HepG2 (cell line): Measurements from ENCODE around the gene VWC2L. TPM values are rescaled to one million over a fixed set of nuclear protein-coding genes. Genes with fewer than 3 reads are reported as not detected.

Source experiments
- ATAC-seq: fragments of 200-7000 bp; cut with Tn5 transposase; 3 replicates; pipeline ENCODE4 v1.9.1; 2020; ENCODE audit warnings: mild to moderate bottlenecking, moderate library complexity
- BruUV-seq: library from RNA; stranded (reverse); fragments of 400-500 nt; replicated peaks from 2 replicates; lab custom pipeline; 2021; lab: Mats Ljungman, UMichigan
- CTCF ChIA-PET: fragments of 300-600 bp; formaldehyde crosslinking; extraction: SDS; loops from one replicate; lab custom pipeline; 2021; ENCODE audit warnings: low total read pairs, inconsistent platforms, low intra/inter-chr PET ratio; lab: Yijun Ruan, JAX
- POLR2A ChIA-PET: fragments of 350-600 bp; sonication (Branson Sonifier 250); formaldehyde crosslinking; loops from one replicate; lab custom pipeline; 2020; ENCODE audit warnings: antibody characterized with exemption, inconsistent platforms; lab: Yijun Ruan, JAX
- DNase-seq: peaks from one replicate; pipeline ENCODE4 v3.0.0-alpha.2; 2015; ENCODE audit warnings: low spot score
- FAIRE-seq: peaks from 3 replicates; lab custom pipeline; 2011; peaks lifted over from hg19 to GRCh38; lab: Jason Lieb, UNC
- H2AFZ ChIP-seq: one replicate; pipeline ENCODE4 v1.6.1; 2011; ENCODE audit warnings: low read length, inconsistent platforms
- H3K27ac ChIP-seq: fragments of 300-600 bp; 3 replicates; pipeline ENCODE4 v1.8.0; 2011; ENCODE audit warnings: mixed run types, mild to moderate bottlenecking, mixed read lengths, low read length, inconsistent platforms; ENCODE audit not compliant: insufficient read depth; ENCODE audit errors: extremely low read length
- H3K27me3 ChIP-seq, 2 experiments: fragments of 200-600 bp in 1 of 2; 2 replicates in 1 of 2; 3 replicates in 1 of 2; pipeline versions ENCODE4 v1.6.0 to v1.8.0; 2011; ENCODE audit warnings: low read length in 2 of 2, mild to moderate bottlenecking in 2 of 2, moderate library complexity in 2 of 2, inconsistent platforms in 1 of 2; ENCODE audit not compliant: insufficient read depth in 2 of 2, control insufficient read depth in 1 of 2
- H3K36me3 ChIP-seq, 2 experiments: fragments of 200-600 bp in 1 of 2; replicated peaks in 1 of 2; 2 replicates in 1 of 2; 3 replicates in 1 of 2; pipeline versions ENCODE4 v1.5.1 to v1.8.0; 2011; ENCODE audit warnings: low read length in 2 of 2, inconsistent platforms in 1 of 2; ENCODE audit not compliant: insufficient read depth in 2 of 2, control insufficient read depth in 1 of 2
- H3K4me1 ChIP-seq: 2 replicates; pipeline ENCODE4 v1.5.1; 2012; ENCODE audit warnings: low read length, inconsistent platforms; ENCODE audit not compliant: insufficient read depth
- H3K4me2 ChIP-seq: 2 replicates; pipeline ENCODE4 v1.6.0; 2011; ENCODE audit warnings: low read depth, low read length, inconsistent platforms
- H3K4me3 ChIP-seq, 3 experiments: fragments of 200-600 bp in 1 of 3; sonication (generic), shearing (Covaris generic) in 1 of 3; replicated peaks in 1 of 3; 2 replicates each; pipeline ENCODE4 v1.5.1; 2011 to 2016; ENCODE audit warnings: low read length in 3 of 3, inconsistent platforms in 2 of 3, low read depth in 2 of 3, mild to moderate bottlenecking in 2 of 3, control low read depth in 1 of 3, mixed read lengths in 1 of 3; ENCODE audit not compliant: insufficient read depth in 1 of 3
- H3K79me2 ChIP-seq: one replicate; pipeline ENCODE4 v1.6.1; 2011; ENCODE audit warnings: low read length, inconsistent platforms; ENCODE audit not compliant: insufficient read depth
- H3K9ac ChIP-seq: 2 replicates; pipeline ENCODE4 v1.6.0; 2011; ENCODE audit warnings: mild to moderate bottlenecking, low read depth, low read length, inconsistent platforms; ENCODE audit not compliant: insufficient read depth
- H3K9me3 ChIP-seq: 2 replicates; pipeline ENCODE4 v1.5.1; 2012; ENCODE audit warnings: mild to moderate bottlenecking, low read length
- H4K20me1 ChIP-seq: 2 replicates; pipeline ENCODE4 v1.6.0; 2011; ENCODE audit warnings: inconsistent platforms, mild to moderate bottlenecking, low read length, moderate library complexity; ENCODE audit not compliant: insufficient read depth
- GATA4 ChIP-seq: sonication (generic); IDR thresholded peaks from 2 replicates; pipeline ENCODE4 v1.6.1; 2016; ENCODE audit warnings: antibody characterized with exemption, low read depth, borderline replicate concordance
- HNF4G ChIP-seq, 2 experiments: sonication (generic) in 1 of 2; formaldehyde crosslinking in 1 of 2; IDR thresholded peaks; 2 replicates each; pipeline versions ENCODE4 v1.4.0 to v1.6.1; 2011 to 2020; ENCODE audit warnings: borderline replicate concordance in 2 of 2, low read depth in 2 of 2, mild to moderate bottlenecking in 2 of 2, low read length in 1 of 2, missing genetic modification reagents in 1 of 2, moderate library complexity in 1 of 2
- IKZF4 ChIP-seq: sonication (generic); formaldehyde crosslinking; IDR thresholded peaks from 2 replicates; pipeline ENCODE4 v1.5.1; 2020; ENCODE audit warnings: borderline replicate concordance, mild to moderate bottlenecking, low read depth, missing genetic modification reagents; ENCODE audit errors: not compliant biosample characterization
- KDM5B ChIP-seq: sonication (generic); formaldehyde crosslinking; IDR thresholded peaks from 2 replicates; pipeline ENCODE4 v1.4.0; 2020; ENCODE audit warnings: missing genetic modification reagents, mild to moderate bottlenecking, borderline replicate concordance
- NFIC ChIP-seq: IDR thresholded peaks from 2 replicates; pipeline ENCODE4 v1.6.1; 2012; ENCODE audit warnings: mild to moderate bottlenecking, low read length, inconsistent platforms
- NFRKB ChIP-seq: fragments of 450-650 bp; IDR thresholded peaks from 2 replicates; pipeline ENCODE4 v1.6.1; 2017
- PAX8 ChIP-seq: sonication (generic); formaldehyde crosslinking; IDR thresholded peaks from 2 replicates; pipeline ENCODE4 v1.8.0; 2022; ENCODE audit warnings: mild to moderate bottlenecking, missing genetic modification reagents, borderline replicate concordance
- RCOR2 ChIP-seq: IDR thresholded peaks from 2 replicates; pipeline ENCODE4 v1.6.1; 2016; ENCODE audit warnings: missing biosample characterization, missing genetic modification reagents
- SIN3B ChIP-seq: fragments of 150-350 bp; IDR thresholded peaks from 2 replicates; pipeline ENCODE4 v1.6.1; 2014; ENCODE audit warnings: low read length
- SOX6 ChIP-seq, 2 experiments: fragments of 450-650 bp in 1 of 2; sonication (generic) in 1 of 2; formaldehyde crosslinking in 1 of 2; IDR thresholded peaks; 2 replicates each; pipeline versions ENCODE4 v1.4.0 to v1.6.1; 2017 to 2020; ENCODE audit warnings: antibody characterized with exemption in 1 of 2, mild to moderate bottlenecking in 1 of 2, missing genetic modification reagents in 1 of 2
- ZNF607 ChIP-seq: sonication (generic); formaldehyde crosslinking; IDR thresholded peaks from 2 replicates; pipeline ENCODE4 v1.5.1; 2020; ENCODE audit warnings: missing genetic modification reagents, mild to moderate bottlenecking, borderline replicate concordance
- ZNF674 ChIP-seq: sonication (generic); formaldehyde crosslinking; IDR thresholded peaks from 2 replicates; pipeline ENCODE4 v1.5.0; 2020; ENCODE audit warnings: low read depth, mild to moderate bottlenecking, missing genetic modification reagents
- ZNF678 ChIP-seq: sonication (generic); formaldehyde crosslinking; IDR thresholded peaks from 2 replicates; pipeline ENCODE4 v1.4.0; 2020; ENCODE audit warnings: mild to moderate bottlenecking, missing genetic modification reagents
- ZNF720 ChIP-seq: sonication (generic); formaldehyde crosslinking; IDR thresholded peaks from 2 replicates; pipeline ENCODE4 v1.4.0; 2020; ENCODE audit warnings: missing genetic modification reagents
- ZNF83 ChIP-seq: sonication (generic); formaldehyde crosslinking; IDR thresholded peaks from 2 replicates; pipeline ENCODE4 v1.4.0; 2020; ENCODE audit warnings: missing genetic modification reagents, mild to moderate bottlenecking, borderline replicate concordance
- WGBS: methylation state at CpG from one replicate; pipeline ENCODE4 v1.1.6; 2017; ENCODE audit warnings: low lambda C conversion rate; 5-methylcytosine and 5-hydroxymethylcytosine counted together
- in situ Hi-C: cut with HindIII; loops from 2 replicates; pipeline ENCODE4 v1.10.0; 2017; ENCODE audit warnings: low pct_unique_long_range_greater_than_20kb; ENCODE audit not compliant: extremely low pct_ligation_motif_present
- intact Hi-C: fragments of 100-400 bp; cut with micrococcal nuclease; formaldehyde crosslinking; loops from one replicate; pipeline ENCODE4 v1.10.0; 2022; ENCODE audit not compliant: unreplicated experiment
- polyA plus RNA-seq, 8 experiments: library from polyadenylated mRNA; depleted of rRNA in 3 of 8; stranded (reverse) in 7 of 8; unstranded in 1 of 8; fragments of >200 nt; fragmentation: Illumina TruSeq in 4 of 8; extraction: Trizol in 4 of 8; gene quantifications; 2 replicates each; pipeline versions ENCODE4 v1.2.1 to v1.2.3, GENCODE V29; 2011 to 2016; ENCODE audit warnings: low read depth in 4 of 8, missing spikeins in 1 of 8, mixed read lengths in 1 of 8; ENCODE audit not compliant: insufficient read depth in 1 of 8
- total RNA-seq, 5 experiments: library from RNA; depleted of rRNA; stranded (reverse); fragments of >200 nt; fragmentation: Illumina TruSeq; extraction: Trizol; gene quantifications; 2 replicates each; pipeline ENCODE4 v1.2.3, GENCODE V29; 2016; ENCODE audit warnings: low read depth in 1 of 5
- TF ChIP-seq, protein P1 (sequence below): sonication (generic); formaldehyde crosslinking; conservative IDR thresholded peaks from 2 replicates; pipeline ENCODE4 v1.4.0; 2020; ENCODE audit warnings: missing genetic modification reagents
- TF ChIP-seq, protein P2 (sequence below): sonication (generic); formaldehyde crosslinking; IDR thresholded peaks from 2 replicates; pipeline ENCODE4 v1.5.1; 2020; ENCODE audit warnings: mild to moderate bottlenecking, missing genetic modification reagents
- TF ChIP-seq, protein P3 (sequence below): sonication (generic); formaldehyde crosslinking; IDR thresholded peaks from 2 replicates; pipeline ENCODE4 v1.8.1; 2023; ENCODE audit warnings: mild to moderate bottlenecking, missing genetic modification reagents, borderline replicate concordance
- TF ChIP-seq, protein P4 (sequence below): sonication (generic); formaldehyde crosslinking; IDR thresholded peaks from 2 replicates; pipeline ENCODE4 v1.4.0; 2020; ENCODE audit warnings: mild to moderate bottlenecking, low read depth, missing genetic modification reagents

The VWC2L gene
- total and polyA plus RNA-seq, 2 of the 13 experiments (the other 11 are each of a cell fraction or from before 2014, with no cell fraction given): not detected

- DNase-seq: no peak
- 0% methylated on average over 1 of the region's 1 CpG for WGBS
- H3K9me3 ChIP-seq: no peaks in the 10 kb centered on the region
- POLR2A ChIA-PET: no interaction called here
- H3K4me1 ChIP-seq: no peaks in the 10 kb centered on the region
- no TSS peak for BruUV-seq
- in situ Hi-C loops: no loop called here
- no peaks in the 10 kb centered on the region for H3K27me3 ChIP-seq
- no peak overlapping the region for H3K27ac ChIP-seq
- TF ChIP-seq IKZF4 (no peak), NFIC (no peak), KDM5B (CRISPR knock-in tag) (no peak), NFRKB (no peak), RCOR2 (CRISPR knock-in tag) (no peak), HNF4G (IDR thresholded peaks at IDR 0.05; ENCODE audit: borderline replicate concordance, low read depth, low read length) (no peak), HNF4G (CRISPR knock-in tag; IDR thresholded peaks at IDR 0.05; ENCODE audit: borderline replicate concordance, low read depth) (no peak), ZNF674 (CRISPR knock-in tag) (no peak), ZNF607 (no peak), ZNF678 (CRISPR knock-in tag) (no peak), SIN3B (no peak), SOX6 (IDR thresholded peaks at IDR 0.05) (no peak), SOX6 (CRISPR knock-in tag; IDR thresholded peaks at IDR 0.05) (no peak), GATA4 (no peak), ZNF720 (CRISPR knock-in tag) (no peak), PAX8 (CRISPR knock-in tag) (no peak), ZNF83 (no peak)
- TF ChIP-seq, protein P1, sequence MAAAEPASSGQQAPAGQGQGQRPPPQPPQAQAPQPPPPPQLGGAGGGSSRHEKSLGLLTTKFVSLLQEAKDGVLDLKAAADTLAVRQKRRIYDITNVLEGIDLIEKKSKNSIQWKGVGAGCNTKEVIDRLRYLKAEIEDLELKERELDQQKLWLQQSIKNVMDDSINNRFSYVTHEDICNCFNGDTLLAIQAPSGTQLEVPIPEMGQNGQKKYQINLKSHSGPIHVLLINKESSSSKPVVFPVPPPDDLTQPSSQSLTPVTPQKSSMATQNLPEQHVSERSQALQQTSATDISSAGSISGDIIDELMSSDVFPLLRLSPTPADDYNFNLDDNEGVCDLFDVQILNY (CRISPR knock-in tag): no peak
- TF ChIP-seq, protein P2, sequence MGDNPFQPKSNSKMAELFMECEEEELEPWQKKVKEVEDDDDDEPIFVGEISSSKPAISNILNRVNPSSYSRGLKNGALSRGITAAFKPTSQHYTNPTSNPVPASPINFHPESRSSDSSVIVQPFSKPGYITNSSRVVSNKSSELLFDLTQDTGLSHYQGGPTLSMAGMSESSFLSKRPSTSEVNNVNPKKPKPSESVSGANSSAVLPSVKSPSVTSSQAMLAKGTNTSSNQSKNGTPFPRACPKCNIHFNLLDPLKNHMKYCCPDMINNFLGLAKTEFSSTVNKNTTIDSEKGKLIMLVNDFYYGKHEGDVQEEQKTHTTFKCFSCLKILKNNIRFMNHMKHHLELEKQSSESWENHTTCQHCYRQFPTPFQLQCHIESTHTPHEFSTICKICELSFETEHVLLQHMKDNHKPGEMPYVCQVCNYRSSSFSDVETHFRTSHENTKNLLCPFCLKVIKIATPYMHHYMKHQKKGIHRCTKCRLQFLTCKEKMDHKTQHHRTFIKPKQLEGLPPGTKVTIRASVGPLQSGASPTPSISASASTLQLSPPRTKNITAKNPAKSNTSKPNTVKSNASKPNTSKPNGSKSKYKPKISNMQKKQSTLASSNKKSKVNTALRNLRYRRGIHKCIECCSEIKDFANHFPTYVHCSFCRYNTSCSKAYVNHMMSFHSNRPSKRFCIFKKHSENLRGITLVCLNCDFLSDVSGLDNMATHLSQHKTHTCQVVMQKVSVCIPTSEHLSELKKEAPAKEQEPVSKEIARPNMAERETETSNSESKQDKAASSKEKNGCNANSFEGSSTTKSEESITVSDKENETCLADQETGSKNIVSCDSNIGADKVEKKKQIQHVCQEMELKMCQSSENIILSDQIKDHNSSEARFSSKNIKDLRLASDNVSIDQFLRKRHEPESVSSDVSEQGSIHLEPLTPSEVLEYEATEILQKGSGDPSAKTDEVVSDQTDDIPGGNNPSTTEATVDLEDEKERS: no peak
- TF ChIP-seq, protein P3, sequence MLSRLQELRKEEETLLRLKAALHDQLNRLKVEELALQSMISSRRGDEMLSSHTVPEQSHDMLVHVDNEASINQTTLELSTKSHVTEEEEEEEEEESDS (CRISPR knock-in tag): no peak
- TF ChIP-seq, protein P4, sequence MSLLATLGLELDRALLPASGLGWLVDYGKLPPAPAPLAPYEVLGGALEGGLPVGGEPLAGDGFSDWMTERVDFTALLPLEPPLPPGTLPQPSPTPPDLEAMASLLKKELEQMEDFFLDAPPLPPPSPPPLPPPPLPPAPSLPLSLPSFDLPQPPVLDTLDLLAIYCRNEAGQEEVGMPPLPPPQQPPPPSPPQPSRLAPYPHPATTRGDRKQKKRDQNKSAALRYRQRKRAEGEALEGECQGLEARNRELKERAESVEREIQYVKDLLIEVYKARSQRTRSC (CRISPR knock-in tag): no peak
- TF ChIP-seq, all 625 proteins: peak for 0
- FAIRE-seq (peak; percentile 39), ATAC-seq (no peak)
- CTCF ChIA-PET: no interaction called here
- no peak overlapping the region for H3K4me2 ChIP-seq
- H3K9ac ChIP-seq: no peak overlapping the region
- H3K4me3 ChIP-seq: no peak overlapping the region
- no peak overlapping the region for H2AFZ ChIP-seq
- no peaks in the 10 kb centered on the region for H4K20me1 ChIP-seq
- no peaks in the 10 kb centered on the region for H3K79me2 ChIP-seq
- intact Hi-C loops: no loop called here
- H3K36me3 ChIP-seq: no peaks in the 10 kb centered on the region
These were observed 70.3 kb downstream of the VWC2L start for GRCh38 chr2:214481204-214481603.
